Activated CD4-positive, CD25-positive, alpha-beta regulatory T cell (primary cell): Measurements from ENCODE around the gene TM9SF2.

Experiments
- DNase-seq, 4 experiments: peaks; one replicate each; lab custom pipeline; 2025; lab: John Stamatoyannopoulos, UW

TM9SF2 gene

GRCh38 chr13:99495466-99496183, 5.6 kb upstream of the TM9SF2 start:
- DNase-seq, result no peak

DNA sequence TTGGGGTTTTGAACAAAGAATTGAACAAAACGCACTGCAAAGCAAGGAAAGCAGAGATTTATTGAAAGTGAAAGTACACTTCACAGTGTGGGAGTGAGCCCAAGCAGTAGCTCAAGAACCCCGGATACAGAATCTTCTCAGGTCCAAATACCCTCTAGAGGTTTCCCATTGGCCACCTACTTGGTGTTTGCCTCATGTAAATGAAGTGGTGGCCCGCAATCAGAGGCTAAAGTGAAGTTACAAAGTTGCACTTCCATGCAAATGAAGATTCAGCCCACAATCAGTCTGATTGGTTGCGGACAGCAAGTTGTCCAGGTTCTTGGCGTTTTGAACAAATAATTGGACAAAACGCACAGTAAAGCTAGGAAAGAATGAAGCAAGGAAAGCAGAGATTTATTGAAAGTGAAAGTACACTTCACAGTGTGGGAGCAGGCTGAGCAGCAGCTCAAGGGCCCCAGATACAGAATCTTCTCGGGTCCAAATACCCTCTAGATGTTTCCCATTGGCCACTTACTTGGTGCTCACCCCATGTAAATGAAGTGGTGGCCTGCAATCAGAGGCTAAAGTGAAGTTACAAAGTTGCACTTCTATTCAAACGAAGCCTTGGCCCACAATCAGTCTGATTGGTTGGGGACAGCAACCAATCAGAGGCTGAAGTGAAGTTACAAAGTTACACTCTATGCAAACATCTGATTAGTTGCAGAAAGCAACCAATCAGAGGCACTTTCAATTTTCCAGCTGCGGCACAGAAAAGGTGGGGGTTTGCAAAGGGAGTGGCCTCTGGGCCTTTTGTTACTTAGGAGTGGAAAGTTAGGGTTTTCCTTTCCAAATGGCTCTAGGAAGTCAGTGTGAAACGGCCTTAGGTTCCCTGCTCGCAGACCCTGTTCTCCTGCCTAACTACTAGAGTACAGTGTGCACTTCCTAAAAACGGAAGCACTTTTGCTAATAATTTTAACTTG, 4.8 kb upstream of the TM9SF2 start:
- DNase-seq, result peak; percentile 2 to 27 (median 10)

- peak; percentile 94 to 96 (median 95) for DNase-seq
These were observed 2.8 kb upstream of the TM9SF2 start for GRCh38 chr13:99498171-99499161.

- no peak for DNase-seq
These were observed 461 bp upstream of the TM9SF2 start for GRCh38 chr13:99500839-99501183.

GRCh38 chr13:99501848-99502301, 603 bp downstream of the TM9SF2 start:
- peak in 1 of 4 experiments; percentile 9 for DNase-seq

DNA sequence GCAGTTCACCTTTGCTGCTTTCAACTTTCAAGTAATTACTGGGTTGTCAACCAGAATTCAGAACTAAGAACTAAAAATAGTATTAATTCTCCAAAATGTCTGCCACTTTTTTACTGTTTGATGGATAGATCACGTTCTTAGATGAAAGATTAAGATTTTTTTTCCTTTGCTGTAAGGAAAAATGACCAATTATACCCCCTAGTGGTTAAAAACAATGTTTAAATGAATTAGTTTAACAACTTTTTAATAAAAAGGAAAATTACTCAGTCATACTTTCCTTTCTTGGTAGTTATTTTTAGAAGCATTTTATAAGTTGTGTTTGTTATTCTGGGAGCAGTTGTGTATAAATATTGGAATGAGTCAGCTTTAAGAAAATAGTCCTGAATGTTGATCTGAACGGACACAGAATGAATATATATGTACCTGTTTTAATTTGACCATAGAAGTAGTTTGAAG, 4.6 kb downstream of the TM9SF2 start:
- DNase-seq, result no peak

DNA sequence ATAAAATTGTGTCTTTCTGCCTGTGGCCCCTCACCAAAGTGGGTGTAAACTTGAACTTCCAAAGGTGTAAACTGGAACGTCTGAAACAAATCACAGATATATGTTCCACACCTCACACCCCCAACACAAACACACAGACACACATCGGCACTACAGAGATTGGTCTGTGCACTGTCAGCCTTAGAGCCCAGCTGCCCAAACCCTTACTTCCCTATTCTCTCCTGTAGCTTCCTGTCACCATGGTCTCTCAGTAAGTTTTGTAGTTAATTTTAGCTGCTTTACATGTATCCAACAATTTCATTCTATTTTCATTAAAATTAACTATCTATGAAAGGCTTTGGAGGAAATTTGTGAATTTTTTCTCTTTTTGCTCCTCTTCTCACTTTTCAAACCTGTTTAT, 5.4 kb downstream of the TM9SF2 start:
- no peak for DNase-seq

- no peak for DNase-seq
These were observed 5.8 kb downstream of the TM9SF2 start for GRCh38 chr13:99507054-99507453.

- no peak for DNase-seq
These were observed 6.3 kb downstream of the TM9SF2 start for GRCh38 chr13:99507551-99507950.

DNA sequence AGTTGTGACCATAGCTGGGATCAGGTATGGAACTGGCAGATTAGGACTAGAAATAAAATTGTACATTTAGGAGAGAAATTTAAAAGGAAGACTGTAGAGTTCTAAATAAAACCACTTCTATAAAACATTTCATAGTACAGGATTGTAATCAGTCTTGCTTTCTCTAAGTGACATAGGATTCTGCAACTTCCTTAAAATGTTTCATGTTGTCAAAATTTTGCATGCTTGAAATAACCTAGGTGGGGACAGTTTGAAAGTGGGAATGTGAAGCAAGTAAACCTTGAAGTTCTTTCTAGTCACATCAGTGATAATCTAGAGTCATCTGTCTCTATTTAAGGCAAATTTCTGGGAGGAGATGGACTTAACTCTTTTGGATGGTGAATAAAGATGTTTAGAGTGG, 6.7 kb downstream of the TM9SF2 start:
- no peak for DNase-seq

DNA sequence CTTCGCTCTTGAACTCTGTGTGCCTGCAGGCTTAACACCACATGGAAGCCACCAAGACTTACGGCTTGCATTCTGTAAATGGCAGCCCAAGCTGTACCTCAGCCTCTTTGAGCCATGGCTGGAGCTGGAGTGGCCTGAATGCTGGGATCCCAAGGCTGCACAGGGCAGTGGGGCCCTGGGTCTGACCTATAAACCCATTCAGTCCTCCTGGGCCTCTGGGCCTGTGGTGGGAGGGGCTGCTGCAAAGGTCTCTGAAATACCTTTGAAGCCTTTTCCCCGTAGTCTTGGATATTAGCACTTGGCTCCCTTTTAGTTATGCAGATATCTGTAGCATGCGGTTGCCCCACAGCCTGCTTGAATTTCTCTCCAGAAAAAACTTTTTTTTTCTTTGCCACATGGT, 8.2 kb downstream of the TM9SF2 start:
- DNase-seq, result no peak

GRCh38 chr13:99514801-99515200, 13.5 kb downstream of the TM9SF2 start:
- DNase-seq, result no peak

GRCh38 chr13:99516153-99516929, 15.1 kb downstream of the TM9SF2 start:
- no peak for DNase-seq

DNA sequence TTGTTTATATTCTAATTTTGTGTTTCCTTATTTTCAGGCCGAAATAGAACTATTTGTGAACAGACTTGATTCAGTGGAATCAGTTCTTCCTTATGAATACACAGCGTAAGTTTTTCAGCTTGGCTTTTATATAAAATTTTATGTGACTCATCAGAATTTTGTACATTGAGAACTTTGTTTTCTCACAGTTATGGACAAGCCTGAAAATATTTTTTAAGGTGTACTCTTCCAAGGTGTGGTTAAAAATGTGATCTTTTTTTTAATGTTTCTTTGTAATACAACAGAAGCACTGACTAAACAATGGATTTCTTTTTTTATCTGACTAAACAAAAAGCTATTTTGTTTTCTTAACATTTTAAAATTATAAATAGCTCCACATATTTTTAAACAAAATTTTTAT, 16.3 kb downstream of the TM9SF2 start:
- no peak for DNase-seq

DNA sequence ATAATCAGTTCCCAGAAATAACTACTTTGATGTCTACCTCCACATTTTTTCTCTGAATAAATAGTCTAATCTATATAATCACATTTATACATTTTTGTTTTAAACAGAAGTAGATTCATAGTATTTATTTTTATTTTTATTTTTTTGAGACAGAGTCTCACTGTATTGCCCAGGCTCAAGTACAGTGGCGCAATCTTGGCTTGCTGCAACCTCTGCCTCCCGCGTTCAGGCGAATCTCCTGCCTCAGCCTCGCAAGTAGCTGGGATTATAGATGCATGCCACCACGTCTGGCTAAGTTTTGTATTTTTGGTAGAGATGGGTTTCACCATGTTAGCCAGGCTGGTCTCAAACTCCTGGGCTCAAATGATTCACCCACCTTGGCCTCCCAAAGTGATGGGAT, 16.7 kb downstream of the TM9SF2 start:
- no peak for DNase-seq

DNA sequence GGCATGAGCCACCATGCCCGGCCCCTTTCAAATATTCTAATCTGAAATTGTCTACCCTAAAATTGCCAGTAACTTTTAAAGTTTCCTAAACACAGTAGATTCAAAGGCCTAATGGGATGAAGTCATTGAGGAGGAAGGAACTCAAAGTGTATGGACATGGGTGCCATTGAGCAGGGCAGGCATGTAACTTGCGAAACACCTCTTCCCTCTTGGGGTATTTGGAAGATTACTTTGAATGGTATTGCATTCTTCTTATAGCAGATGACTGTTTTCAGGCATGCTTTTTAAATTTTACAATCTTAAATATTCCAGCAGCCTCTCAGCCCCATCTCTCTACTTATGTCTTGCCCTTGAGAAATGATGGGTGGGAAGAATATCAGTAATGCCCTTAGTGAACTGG, 21.0 kb downstream of the TM9SF2 start:
- no peak for DNase-seq

GRCh38 chr13:99523838-99524237, 22.6 kb downstream of the TM9SF2 start:
- no peak for DNase-seq

- DNase-seq, result no peak
These were observed 24.7 kb downstream of the TM9SF2 start for GRCh38 chr13:99525967-99526366.

DNA sequence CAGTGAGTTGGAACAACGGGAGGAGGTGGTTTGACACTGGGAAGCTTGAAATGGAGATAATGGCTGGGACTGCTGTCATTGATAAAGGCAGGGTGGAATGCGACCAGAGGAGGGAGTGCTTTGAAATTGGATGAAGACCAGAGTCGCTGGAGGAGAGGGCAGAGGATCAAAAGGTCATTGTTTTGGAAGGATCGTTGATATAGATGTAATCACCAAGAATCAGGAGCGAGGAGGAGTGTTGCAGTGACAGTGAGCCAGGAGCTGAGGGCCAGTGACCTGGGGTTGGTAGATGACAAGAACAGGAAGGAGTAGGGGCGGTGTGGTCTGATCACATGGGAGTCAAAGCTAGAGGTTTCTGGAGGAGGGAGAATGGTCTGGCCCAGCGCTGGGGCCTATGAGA, 25.3 kb downstream of the TM9SF2 start:
- no peak for DNase-seq

- DNase-seq, result no peak
These were observed 26.0 kb downstream of the TM9SF2 start for GRCh38 chr13:99527301-99527700.

GRCh38 chr13:99528547-99528946, 27.3 kb downstream of the TM9SF2 start:
- DNase-seq, result peak in 1 of 4 experiments; percentile 15
